Right forelimb (tissue), 1 donor: Measurements from ENCODE around the gene TSC22D1.

Experiments
- DNase-seq: peaks from one replicate; pipeline ENCODE4 v3.0.0-alpha.2; 2018

The TSC22D1 gene

GRCh38 chr13:44423824-44424223 lies 152.3 kb downstream of the TSC22D1 start:
- DNase-seq, result no peak

GRCh38 chr13:44422755-44423643 lies 153.1 kb downstream of the TSC22D1 start:
- peak; percentile 39 for DNase-seq

GRCh38 chr13:44421853-44422525 lies 154.1 kb downstream of the TSC22D1 start:
- DNase-seq, result no peak

- peak; percentile 15 for DNase-seq
Observed at GRCh38 chr13:44420376-44421220, 155.5 kb downstream of the TSC22D1 start.

- DNase-seq, result peak; percentile 30
Observed at GRCh38 chr13:44417876-44418275, 158.3 kb downstream of the TSC22D1 start.

- no peak for DNase-seq
Observed at GRCh38 chr13:44417446-44417845, 158.7 kb downstream of the TSC22D1 start.

GRCh38 chr13:44416744-44417143 lies 159.4 kb downstream of the TSC22D1 start:
- DNase-seq, result no peak

GRCh38 chr13:44416301-44416700 lies 159.8 kb downstream of the TSC22D1 start:
- peak; percentile 23 for DNase-seq

- DNase-seq, result no peak
Observed at GRCh38 chr13:44415815-44416214, 160.3 kb downstream of the TSC22D1 start.

GRCh38 chr13:44414716-44415115 lies 161.4 kb downstream of the TSC22D1 start:
- DNase-seq, result peak; percentile 23

- no peak for DNase-seq
Observed at GRCh38 chr13:44413095-44413494, 163.0 kb downstream of the TSC22D1 start.

GRCh38 chr13:44412346-44412935 lies 163.7 kb downstream of the TSC22D1 start:
- no peak for DNase-seq

- DNase-seq, result no peak
Observed at GRCh38 chr13:44411841-44412240, 164.3 kb downstream of the TSC22D1 start.

- DNase-seq, result no peak
Observed at GRCh38 chr13:44410328-44410859, 165.7 kb downstream of the TSC22D1 start.

GRCh38 chr13:44409595-44409994 lies 166.5 kb downstream of the TSC22D1 start:
- DNase-seq, result no peak

GRCh38 chr13:44407891-44408290 lies 168.2 kb downstream of the TSC22D1 start:
- DNase-seq, result no peak

GRCh38 chr13:44407379-44407778 lies 168.8 kb downstream of the TSC22D1 start:
- no peak for DNase-seq

- DNase-seq, result no peak
Observed at GRCh38 chr13:44406617-44407016, 169.5 kb downstream of the TSC22D1 start.

GRCh38 chr13:44404261-44405132 lies 171.6 kb downstream of the TSC22D1 start:
- DNase-seq, result no peak

GRCh38 chr13:44403461-44404056 lies 172.6 kb downstream of the TSC22D1 start:
- no peak for DNase-seq

GRCh38 chr13:44402899-44403445 lies 173.2 kb downstream of the TSC22D1 start:
- no peak for DNase-seq
